ENCODE results near the gene WDFY4.

The WDFY4 gene

GRCh38 chr10:48714088-48714487, 29.4 kb downstream of the WDFY4 start:
- DNase-seq = no peak

DNA sequence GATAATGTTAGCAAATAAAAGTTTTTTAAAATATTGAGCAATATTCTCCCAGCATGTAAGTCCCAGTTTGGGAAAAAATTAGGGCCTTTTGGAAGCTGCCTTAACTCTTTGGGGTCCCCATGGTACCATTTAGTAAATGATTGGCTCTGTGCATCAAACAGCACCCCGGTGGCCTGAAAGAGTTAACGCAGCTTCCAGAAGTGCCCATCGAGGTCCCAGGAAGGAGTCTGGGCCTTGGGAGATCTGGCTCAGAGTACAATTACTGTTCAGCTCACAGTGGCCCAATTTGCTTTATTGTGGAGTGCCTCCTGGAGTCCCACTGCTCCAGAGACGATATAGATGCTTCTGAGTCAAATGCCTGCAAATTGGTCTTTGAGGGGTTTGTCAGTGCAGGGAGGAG, 31.7 kb downstream of the WDFY4 start:
- DNase-seq = no peak

DNA sequence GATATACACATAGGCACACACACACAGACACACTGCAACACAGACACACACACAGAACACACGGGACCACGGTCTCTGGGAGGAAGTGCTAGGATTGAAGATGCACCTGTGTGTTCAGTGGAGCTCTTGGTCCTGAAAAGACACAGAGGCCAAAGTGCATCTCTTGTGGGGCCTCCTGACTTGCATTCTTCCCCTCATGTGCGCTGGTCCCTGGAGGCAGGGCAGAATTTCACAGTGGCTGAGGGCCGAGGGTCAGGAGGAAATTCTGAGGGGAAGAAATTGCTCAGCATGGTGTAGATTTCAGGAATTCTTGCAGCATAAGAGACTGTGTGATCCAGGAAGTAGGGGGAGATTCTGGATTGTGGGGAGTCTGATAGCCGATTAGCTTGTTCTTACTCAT, 35.9 kb downstream of the WDFY4 start:
- no peak for DNase-seq

- DNase-seq = no peak
Observed at GRCh38 chr10:48722153-48723145, 37.8 kb downstream of the WDFY4 start.

DNA sequence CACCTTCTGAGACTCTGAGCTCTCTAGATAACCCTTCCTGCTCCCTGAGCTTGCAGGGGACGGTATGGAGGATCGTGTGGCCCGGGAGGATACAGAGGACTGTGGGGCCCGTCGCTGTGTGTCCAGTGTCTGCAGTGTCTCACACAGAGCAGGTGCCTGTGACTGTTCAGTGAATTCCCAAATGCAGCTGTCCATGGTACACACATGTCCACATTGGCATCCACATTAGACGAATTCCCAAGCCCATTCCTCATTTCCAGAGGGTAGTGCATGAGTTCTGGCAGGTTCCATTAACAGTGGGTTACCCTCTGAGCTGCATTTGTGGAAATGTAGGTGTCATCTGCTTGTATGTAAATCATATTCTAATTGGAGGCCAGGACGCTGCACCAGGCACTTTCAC, 39.5 kb downstream of the WDFY4 start:
- DNase-seq = no peak

DNA sequence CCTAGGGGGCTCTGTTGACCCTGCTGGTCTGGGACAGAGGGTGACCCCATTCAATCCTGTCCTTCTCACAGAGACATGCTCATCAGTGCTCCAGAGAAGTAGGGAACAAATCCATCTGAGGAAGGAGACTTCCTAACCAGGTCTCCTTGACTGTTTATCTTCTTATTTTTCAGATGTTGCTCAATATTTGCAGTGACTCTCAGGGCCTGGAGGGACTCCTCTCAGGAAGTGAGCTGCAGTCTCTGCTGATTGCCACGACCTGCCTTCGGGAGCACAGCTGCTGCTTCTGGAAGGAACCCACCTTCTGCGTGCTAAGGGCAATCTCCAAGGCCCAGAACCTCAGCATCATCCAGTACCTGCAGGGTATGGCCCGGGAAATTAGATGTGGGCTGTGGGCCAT, 41.0 kb downstream of the WDFY4 start:
- no peak for DNase-seq

DNA sequence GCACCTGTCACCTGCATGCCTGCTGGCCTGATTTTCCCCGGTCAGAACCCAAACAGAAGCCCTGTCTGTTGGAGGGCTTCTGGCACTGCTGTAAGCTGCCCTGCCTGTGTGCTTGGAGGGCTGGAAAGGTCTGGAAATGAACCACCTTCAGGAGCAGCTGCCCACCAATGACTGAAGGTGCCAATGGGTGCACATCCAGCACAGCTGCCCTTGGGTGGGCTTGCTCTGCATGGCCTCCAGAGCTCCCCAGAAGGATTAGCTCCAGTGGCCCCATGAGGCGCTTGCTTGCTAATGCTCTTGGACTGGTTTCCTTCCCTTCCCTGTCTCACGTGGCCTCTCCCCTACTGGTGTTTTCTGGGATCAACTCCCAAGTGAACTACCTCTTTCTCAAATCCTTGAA, 43.2 kb downstream of the WDFY4 start:
- no peak for DNase-seq

- DNase-seq = no peak
Observed at GRCh38 chr10:48729222-48729621, 44.5 kb downstream of the WDFY4 start.

DNA sequence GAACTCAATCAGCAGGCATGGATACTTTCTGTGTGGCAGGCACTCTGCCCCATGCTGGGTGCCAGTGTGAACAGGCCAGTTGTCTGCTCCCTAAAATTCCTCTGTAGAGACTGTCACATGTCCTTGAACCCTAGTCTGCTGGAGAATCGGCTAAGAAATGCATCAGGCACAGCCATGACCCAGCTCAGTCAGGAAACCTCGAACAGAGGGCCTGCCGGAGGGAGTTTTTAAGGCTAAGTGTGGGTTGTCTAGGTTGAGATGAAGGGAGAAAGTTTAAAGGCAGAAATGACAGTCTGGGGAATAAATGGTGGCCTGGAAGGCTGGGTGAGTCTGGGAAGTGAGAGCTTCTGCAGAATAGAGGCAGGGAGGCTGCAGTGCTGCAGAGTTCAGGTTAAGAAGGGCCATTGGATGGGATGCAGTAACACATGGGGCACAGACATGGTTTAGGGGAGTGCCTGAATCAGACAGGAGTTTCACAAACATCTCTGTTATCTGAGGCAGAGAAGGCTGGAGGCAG, 45.3 kb downstream of the WDFY4 start:
- no peak for DNase-seq

DNA sequence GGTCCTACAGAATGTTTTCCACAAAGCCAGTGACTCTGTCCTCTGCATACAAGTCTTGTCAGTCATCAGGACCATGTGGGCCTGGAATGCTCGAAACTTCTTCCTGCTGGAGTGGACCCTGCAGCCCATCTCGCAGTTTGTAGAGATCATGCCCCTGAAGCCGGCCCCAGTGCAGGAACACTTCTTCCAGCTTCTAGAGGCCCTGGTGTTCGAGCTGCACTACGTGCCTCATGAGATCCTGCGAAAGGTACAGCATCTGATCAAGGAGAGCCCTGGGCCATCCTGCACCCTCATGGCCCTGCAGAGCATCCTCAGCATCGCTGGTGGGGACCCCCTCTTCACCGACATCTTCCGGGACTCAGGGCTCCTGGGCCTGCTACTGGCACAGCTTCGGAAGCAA, 46.5 kb downstream of the WDFY4 start:
- DNase-seq = no peak

- no peak for DNase-seq
Observed at GRCh38 chr10:48731654-48732053, 47.0 kb downstream of the WDFY4 start.

DNA sequence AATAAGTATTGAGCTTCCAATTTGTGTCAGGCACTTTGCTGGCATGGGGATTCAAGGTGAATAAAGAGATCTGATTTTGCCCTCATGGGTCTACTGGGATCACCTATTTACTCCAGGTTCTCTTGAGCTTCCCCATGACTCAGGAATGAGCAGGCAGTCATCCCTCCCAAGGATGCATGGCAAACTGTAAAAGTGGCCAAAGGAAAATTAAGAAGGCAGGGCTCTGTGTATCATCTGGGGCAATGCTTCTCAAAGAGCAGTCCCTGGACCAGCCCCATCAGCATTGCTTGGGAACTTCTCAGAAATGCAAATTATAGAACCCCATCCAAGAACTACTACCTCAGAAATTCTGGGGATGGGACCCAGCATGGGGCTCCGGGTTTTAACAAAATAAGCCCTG, 48.7 kb downstream of the WDFY4 start:
- no peak for DNase-seq

DNA sequence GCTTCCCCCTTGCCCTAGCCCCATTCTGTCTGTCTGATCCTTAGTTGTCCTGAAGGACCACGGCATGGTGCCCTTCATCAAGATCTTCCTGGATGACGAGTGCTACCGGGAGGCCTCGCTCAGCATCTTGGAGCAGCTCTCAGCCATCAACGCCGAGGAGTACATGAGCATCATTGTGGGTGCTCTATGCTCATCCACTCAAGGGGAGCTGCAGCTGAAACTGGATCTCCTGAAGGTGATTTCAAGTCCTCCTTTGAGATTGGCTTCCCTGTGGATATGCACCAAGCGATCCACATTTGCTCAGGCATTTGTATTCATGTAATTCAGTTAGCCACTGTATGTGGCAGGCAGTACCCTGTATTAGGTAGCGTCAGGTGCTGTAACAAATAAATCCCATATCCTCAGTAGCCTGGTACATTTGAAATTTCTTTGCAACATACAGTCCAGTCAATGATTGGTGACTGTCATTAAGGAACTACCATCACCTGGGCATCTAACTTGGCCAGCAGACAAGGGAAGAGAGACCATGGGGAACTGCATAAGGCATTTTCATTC, 51.2 kb downstream of the WDFY4 start:
- DNase-seq = no peak

DNA sequence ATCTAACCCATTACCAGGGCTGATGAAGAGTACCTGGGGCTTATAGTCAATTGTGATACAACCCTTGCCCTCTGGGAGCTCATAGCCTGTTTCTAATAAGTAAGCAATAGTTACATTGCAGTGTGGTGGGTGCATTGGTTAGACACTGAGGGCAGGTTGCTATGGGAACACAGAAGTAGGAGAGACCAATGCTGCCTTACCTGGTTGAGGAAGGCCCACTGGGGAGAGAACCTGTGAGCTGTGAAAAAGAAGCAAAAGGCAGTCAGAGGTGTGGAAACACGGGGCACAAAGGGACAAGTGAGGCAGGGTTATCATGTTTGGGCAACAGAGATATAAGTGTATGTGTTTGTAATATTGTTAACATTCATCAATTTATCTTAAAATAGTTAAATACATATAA, 51.9 kb downstream of the WDFY4 start:
- no peak for DNase-seq

DNA sequence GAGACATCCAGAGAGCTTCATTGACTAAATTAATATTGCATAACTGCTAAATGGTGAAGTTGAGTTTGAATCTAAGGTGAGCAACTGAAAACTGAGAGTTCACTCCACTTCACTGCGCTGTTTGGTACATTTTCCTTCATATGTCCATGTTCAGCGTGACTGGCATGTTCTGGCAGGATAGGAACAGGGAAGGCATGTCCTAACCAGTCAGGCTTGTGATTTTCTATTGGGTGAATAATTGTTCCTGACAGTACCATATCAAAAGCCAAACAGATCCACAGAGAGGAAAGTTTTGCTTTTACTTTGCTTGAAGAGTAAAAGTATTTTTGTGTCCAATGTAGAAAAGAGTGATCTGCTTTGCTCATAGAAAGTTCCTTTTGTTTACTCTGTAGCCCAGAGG, 53.2 kb downstream of the WDFY4 start:
- DNase-seq = no peak

GRCh38 chr10:48739170-48739569, 54.5 kb downstream of the WDFY4 start:
- no peak for DNase-seq

DNA sequence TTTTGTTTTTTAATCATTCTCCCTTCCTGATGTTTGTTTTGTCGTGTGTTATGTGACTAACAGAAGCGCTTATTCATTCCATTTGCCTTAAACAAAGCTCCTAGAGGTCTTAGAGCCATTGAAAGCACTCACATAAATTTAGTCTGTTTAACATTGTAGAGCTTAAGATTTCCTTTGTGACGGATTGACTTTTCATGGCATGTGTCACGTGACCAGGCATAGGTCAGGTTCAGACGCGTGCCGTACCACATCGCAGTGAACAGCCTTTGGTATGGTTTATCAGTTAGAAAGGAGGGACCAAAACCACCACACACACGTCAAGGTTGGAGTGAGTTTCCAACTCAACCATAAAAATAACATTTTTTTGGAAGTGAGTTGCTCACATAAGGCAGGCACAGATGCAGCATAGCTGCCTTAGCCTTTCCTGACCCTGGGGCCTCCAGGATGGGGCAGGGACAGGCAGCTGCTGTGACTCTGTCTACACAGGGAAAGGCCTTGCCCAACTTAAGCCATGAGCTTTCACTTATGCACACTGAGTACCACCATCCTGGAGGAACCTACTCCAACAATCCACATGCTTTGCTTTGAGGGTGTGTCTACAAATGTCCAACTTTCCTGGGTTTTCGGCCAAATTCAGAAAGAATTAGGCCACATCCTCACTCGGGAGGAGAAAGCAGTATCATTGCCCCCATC, 55.5 kb downstream of the WDFY4 start:
- DNase-seq = no peak

GRCh38 chr10:48740988-48741387, 56.3 kb downstream of the WDFY4 start:
- DNase-seq = no peak

DNA sequence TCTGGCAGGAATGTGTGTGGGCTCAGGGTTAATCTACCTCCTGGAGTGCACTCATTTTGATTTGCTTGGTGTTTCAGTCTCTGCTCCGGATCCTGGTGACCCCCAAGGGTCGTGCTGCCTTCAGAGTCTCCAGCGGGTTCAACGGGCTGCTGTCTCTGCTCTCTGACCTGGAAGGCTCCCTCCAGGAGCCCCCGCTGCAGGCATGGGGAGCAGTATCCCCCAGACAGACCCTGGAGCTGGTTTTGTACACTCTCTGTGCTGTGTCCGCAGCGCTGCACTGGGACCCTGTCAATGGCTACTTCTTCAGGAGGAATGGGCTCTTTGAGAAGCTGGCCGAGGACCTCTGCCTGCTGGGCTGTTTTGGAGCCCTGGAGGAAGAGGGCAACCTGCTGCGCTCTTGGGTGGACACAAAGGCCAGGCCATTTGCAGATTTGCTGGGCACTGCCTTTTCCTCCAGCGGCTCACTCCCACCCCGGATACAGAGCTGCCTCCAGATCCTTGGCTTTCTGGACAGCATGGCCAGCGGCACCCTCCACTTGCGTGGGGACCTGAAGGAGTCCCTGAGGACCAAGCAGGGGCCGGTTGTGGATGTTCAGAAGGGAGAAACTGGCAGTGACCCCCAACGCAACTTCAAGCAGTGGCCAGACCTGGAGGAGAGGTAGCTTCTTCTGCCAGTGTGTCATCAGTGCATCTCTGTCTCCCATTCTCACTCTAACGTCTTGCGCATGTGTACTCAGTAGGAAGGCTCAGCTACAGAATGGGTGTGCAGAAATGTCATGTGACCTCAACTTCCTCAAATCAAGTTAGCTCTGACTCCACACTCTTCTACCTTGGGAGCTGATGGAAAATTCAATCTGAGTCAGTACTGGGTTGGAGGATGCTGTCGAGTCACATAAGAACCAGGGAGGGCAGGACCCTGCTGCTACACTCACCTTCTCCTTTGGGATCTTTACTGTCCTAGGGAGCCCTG, 58.5 kb downstream of the WDFY4 start:
- DNase-seq = no peak

- DNase-seq = no peak
Observed at GRCh38 chr10:48744587-48744986, 59.9 kb downstream of the WDFY4 start.

- DNase-seq = peak in 1 of 2 experiments; percentile 1
Observed at GRCh38 chr10:48745662-48746245, 61.1 kb downstream of the WDFY4 start.

DNA sequence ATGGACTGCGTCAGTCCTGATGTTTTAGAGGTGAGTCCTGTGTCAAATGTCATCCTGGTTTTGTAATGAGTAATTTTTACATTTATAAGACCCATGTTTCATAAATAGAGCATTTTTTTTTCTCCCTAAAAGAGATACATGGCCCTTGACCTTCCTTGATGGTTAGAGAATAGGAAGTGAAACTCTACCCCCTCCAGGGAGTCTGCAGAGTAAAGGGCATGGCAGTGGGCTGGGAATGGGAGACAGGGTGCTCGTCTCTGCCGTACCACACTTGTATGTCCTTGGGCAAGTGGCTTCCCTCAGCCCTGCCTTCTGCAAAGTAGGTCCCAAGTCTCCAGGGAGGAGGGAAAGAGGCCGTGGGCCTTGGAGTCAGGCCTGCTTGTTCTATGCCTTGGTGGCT, 63.9 kb downstream of the WDFY4 start:
- DNase-seq = no peak

Data from SHP77 (cell line).